K562 (cell line): Measurements from ENCODE around the gene ARID5B. TPM values are rescaled to one million over a fixed set of nuclear protein-coding genes. Genes with fewer than 3 reads are reported as not detected.

Experiments used
- ASH1L ChIP-seq: fragments of 450-650 bp; IDR thresholded peaks from 2 replicates; pipeline ENCODE4 v1.6.1; 2018; ENCODE audit warnings: borderline replicate concordance, mild to moderate bottlenecking, low read depth; ENCODE audit not compliant: partially characterized antibody
- CXXC5 ChIP-seq: fragments of 250-450 bp; sonication (Bioruptor Pico); IDR thresholded peaks from 2 replicates; pipeline ENCODE4 v1.8.0; 2022; ENCODE audit warnings: inconsistent platforms, mild to moderate bottlenecking, moderate library complexity
- DPF2 ChIP-seq: fragments of 450-650 bp; IDR thresholded peaks from 2 replicates; pipeline ENCODE4 v1.6.1; 2016
- FOS ChIP-seq: IDR thresholded peaks from 3 replicates; pipeline ENCODE4 v1.6.1; 2011; ENCODE audit not compliant: insufficient read length; ENCODE audit errors: extremely low read depth
- GATA2 ChIP-seq: sonication (generic); formaldehyde crosslinking; IDR thresholded peaks from 2 replicates; pipeline ENCODE4 v1.4.0; 2020; ENCODE audit warnings: mild to moderate bottlenecking, missing genetic modification reagents
- HDAC1 ChIP-seq, 2 experiments: fragments of 450-650 bp; IDR thresholded peaks; 2 replicates each; pipeline ENCODE4 v1.6.1; 2016 to 2017; ENCODE audit warnings: inconsistent platforms in 1 of 2, mild to moderate bottlenecking in 1 of 2, moderate library complexity in 1 of 2
- HDAC2 ChIP-seq: fragments of 450-650 bp; IDR thresholded peaks from 2 replicates; pipeline ENCODE4 v1.6.1; 2016; ENCODE audit warnings: mild to moderate bottlenecking
- LCOR ChIP-seq: sonication (generic); formaldehyde crosslinking; IDR thresholded peaks from 2 replicates; pipeline ENCODE4 v1.8.0; 2022; ENCODE audit warnings: mild to moderate bottlenecking, missing genetic modification reagents
- MCM7 ChIP-seq, 2 experiments: fragments of 450-650 bp; IDR thresholded peaks; 2 replicates each; pipeline ENCODE4 v1.6.1; 2016 to 2018
- NCOA4 ChIP-seq: fragments of 450-650 bp; IDR thresholded peaks from 2 replicates; pipeline ENCODE4 v1.6.1; 2018; ENCODE audit warnings: mild to moderate bottlenecking; ENCODE audit not compliant: partially characterized antibody
- NFRKB ChIP-seq: fragments of 450-650 bp; IDR thresholded peaks from 2 replicates; pipeline ENCODE4 v1.6.1; 2016; ENCODE audit warnings: low read depth
- NR1H2 ChIP-seq: sonication (generic); formaldehyde crosslinking; IDR thresholded peaks from 2 replicates; pipeline ENCODE4 v1.4.0; 2020; ENCODE audit warnings: mild to moderate bottlenecking, missing genetic modification reagents
- SIRT6 ChIP-seq: IDR thresholded peaks from one replicate; pipeline ENCODE4 v1.6.1; 2012; ENCODE audit warnings: low read depth, mild to moderate bottlenecking, control low read depth, inconsistent platforms, low read length, moderate library complexity
- SMARCE1 ChIP-seq: fragments of 450-650 bp; IDR thresholded peaks from 2 replicates; pipeline ENCODE4 v1.7.1; 2016; ENCODE audit warnings: mild to moderate bottlenecking
- TAL1 ChIP-seq: fragments of 450-650 bp; IDR thresholded peaks from 2 replicates; pipeline ENCODE4 v1.6.1; 2016; ENCODE audit warnings: mild to moderate bottlenecking
- TEAD4 ChIP-seq, 2 experiments: sonication (generic) in 1 of 2; formaldehyde crosslinking in 1 of 2; IDR thresholded peaks; 2 replicates each; pipeline versions ENCODE4 v1.6.1 to v1.8.0; 2012 to 2022; ENCODE audit warnings: borderline replicate concordance in 1 of 2, inconsistent platforms in 1 of 2, low read length in 1 of 2, mild to moderate bottlenecking in 1 of 2, missing genetic modification reagents in 1 of 2
- THRAP3 ChIP-seq: fragments of 450-650 bp; IDR thresholded peaks from 2 replicates; pipeline ENCODE4 v1.6.1; 2016; ENCODE audit warnings: mild to moderate bottlenecking, inconsistent platforms, borderline replicate concordance
- ZNF263 ChIP-seq: sonication (generic); formaldehyde crosslinking; IDR thresholded peaks from 2 replicates; pipeline ENCODE4 v1.8.0; 2022; ENCODE audit warnings: mild to moderate bottlenecking, missing genetic modification reagents, borderline replicate concordance
- ZZZ3 ChIP-seq: fragments of 450-650 bp; IDR thresholded peaks from 2 replicates; pipeline ENCODE4 v1.6.1; 2016; ENCODE audit warnings: antibody characterized with exemption, mild to moderate bottlenecking, moderate library complexity
- polyA plus RNA-seq, 8 experiments: library from polyadenylated mRNA; depleted of rRNA in 4 of 8; stranded (reverse) in 5 of 8; unstranded in 3 of 8; fragments of >200 nt; fragmentation: Nextera tagmentation in 2 of 8; fragmentation: Illumina TruSeq in 1 of 8; extraction: Ambion mirVana in 2 of 8; extraction: Trizol in 1 of 8; gene quantifications; 2 replicates each; pipeline versions ENCODE4 v1.2.1 to v1.2.3, GENCODE V29; 2011 to 2014; ENCODE audit warnings: inconsistent platforms in 1 of 8, missing spikeins in 1 of 8
- total RNA-seq, 7 experiments: library from RNA; depleted of rRNA in 6 of 7; stranded (reverse); fragments of >200 nt in 6 of 7; fragmentation: Illumina TruSeq in 2 of 7; extraction: Trizol in 2 of 7; gene quantifications; 2 replicates each; pipeline versions ENCODE4 v1.2.1 to v1.2.3, GENCODE V29; 2011 to 2021; ENCODE audit warnings: low replicate concordance in 1 of 7
- TF ChIP-seq, protein P1 (sequence below): sonication (generic); formaldehyde crosslinking; IDR thresholded peaks from 2 replicates; pipeline ENCODE4 v1.4.0; 2020; ENCODE audit warnings: mild to moderate bottlenecking, missing genetic modification reagents
- TF ChIP-seq, protein P2 (sequence below): fragments of 450-650 bp; formaldehyde crosslinking; IDR thresholded peaks from 2 replicates; pipeline ENCODE4 v1.4.0; 2020; ENCODE audit warnings: mild to moderate bottlenecking
- TF ChIP-seq, protein P3 (sequence below): sonication (generic); IDR thresholded peaks from 2 replicates; pipeline ENCODE4 v1.6.1; 2016
- TF ChIP-seq, protein P4 (sequence below): sonication (generic); formaldehyde crosslinking; IDR thresholded peaks from 2 replicates; pipeline ENCODE4 v1.8.0; 2022; ENCODE audit warnings: mild to moderate bottlenecking, missing genetic modification reagents

ARID5B gene
- total and polyA plus RNA-seq, 9 of the 15 experiments (the other 6 are each of a cell fraction or from before 2014, with no cell fraction given) = 0.48 to 1.6 (median 0.80) TPM

DNA sequence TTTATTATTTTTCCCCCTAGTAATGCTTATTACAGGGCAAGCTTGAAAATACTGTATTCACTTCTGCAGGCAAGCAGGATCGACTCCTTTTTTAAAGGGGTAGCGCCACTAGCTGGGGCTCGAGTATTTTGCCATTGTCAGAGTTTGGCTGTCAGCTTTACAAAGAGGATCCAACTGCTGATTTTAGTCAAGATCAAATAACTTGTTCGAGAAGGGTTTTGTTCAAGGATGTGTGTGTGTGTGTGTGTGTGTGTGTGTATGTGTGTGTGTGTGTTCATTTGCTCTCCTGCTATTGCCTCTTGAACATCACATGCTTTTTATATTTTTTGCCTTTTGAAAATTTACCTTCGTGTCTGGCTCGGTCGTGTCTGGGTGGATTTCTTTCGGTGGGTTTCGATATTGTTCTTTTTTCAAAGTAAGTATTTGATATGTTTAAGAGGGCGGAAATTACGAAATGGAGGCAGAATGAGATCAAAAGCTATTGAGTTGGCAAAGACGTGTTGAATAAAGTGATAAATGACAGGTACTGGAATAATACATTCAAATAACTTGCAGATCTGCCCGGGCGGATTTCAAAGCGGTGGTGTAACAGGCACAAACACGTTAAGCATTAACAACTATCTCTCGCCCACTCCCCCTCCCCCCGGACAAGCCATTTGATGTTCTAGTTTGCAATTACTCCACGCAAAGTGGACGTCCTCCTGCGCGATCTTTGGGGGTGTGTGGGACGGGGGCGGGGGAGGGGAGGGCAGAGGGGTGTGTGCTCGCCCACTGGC lies 1.1 kb downstream of the ARID5B start (continued):
- TF ChIP-seq, protein P1, sequence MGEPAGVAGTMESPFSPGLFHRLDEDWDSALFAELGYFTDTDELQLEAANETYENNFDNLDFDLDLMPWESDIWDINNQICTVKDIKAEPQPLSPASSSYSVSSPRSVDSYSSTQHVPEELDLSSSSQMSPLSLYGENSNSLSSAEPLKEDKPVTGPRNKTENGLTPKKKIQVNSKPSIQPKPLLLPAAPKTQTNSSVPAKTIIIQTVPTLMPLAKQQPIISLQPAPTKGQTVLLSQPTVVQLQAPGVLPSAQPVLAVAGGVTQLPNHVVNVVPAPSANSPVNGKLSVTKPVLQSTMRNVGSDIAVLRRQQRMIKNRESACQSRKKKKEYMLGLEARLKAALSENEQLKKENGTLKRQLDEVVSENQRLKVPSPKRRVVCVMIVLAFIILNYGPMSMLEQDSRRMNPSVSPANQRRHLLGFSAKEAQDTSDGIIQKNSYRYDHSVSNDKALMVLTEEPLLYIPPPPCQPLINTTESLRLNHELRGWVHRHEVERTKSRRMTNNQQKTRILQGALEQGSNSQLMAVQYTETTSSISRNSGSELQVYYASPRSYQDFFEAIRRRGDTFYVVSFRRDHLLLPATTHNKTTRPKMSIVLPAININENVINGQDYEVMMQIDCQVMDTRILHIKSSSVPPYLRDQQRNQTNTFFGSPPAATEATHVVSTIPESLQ (CRISPR knock-in tag) = 0 out of 2 replicates have a peak, but pooled peaks have one; percentile 55
- peak in 1 of 2 experiments; percentile 84; a peak in 1 of 4 replicates for TF ChIP-seq MCM7 (IDR thresholded peaks at IDR 0.05)
- TF ChIP-seq ZZZ3 = no peak
- TF ChIP-seq CXXC5 = 0 out of 2 replicates have a peak, but pooled peaks have one; percentile 4
- TF ChIP-seq HDAC2 = 0 out of 2 replicates have a peak, but pooled peaks have one; percentile 29
- peak in 1 of 2 experiments; percentile 74; a peak in 1 of 4 replicates for TF ChIP-seq HDAC1 (IDR thresholded peaks at IDR 0.05)
- TF ChIP-seq, protein P2, sequence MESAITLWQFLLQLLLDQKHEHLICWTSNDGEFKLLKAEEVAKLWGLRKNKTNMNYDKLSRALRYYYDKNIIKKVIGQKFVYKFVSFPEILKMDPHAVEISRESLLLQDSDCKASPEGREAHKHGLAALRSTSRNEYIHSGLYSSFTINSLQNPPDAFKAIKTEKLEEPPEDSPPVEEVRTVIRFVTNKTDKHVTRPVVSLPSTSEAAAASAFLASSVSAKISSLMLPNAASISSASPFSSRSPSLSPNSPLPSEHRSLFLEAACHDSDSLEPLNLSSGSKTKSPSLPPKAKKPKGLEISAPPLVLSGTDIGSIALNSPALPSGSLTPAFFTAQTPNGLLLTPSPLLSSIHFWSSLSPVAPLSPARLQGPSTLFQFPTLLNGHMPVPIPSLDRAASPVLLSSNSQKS (CRISPR knock-in tag) = no peak
- TF ChIP-seq NFRKB = 0 out of 2 replicates have a peak, but pooled peaks have one; percentile 27
- TF ChIP-seq DPF2 = peak; percentile 78
- no peak for TF ChIP-seq ZNF263
- no peak for TF ChIP-seq FOS
- peak; percentile 81; the same call in 1 of the 2 replicates for TF ChIP-seq SMARCE1
- TF ChIP-seq GATA2 (CRISPR knock-in tag) = no peak
- no peak for TF ChIP-seq LCOR (CRISPR knock-in tag)
- TF ChIP-seq NCOA4 = peak; percentile 71
- no peak for TF ChIP-seq SIRT6
- TF ChIP-seq, protein P3, sequence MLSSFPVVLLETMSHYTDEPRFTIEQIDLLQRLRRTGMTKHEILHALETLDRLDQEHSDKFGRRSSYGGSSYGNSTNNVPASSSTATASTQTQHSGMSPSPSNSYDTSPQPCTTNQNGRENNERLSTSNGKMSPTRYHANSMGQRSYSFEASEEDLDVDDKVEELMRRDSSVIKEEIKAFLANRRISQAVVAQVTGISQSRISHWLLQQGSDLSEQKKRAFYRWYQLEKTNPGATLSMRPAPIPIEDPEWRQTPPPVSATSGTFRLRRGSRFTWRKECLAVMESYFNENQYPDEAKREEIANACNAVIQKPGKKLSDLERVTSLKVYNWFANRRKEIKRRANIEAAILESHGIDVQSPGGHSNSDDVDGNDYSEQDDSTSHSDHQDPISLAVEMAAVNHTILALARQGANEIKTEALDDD = peak; percentile 19; the same call in 1 of the 2 replicates
- TF ChIP-seq THRAP3 = peak; percentile 59; the same call in 1 of the 2 replicates
- peak; percentile 33; the same call in 1 of the 2 replicates for TF ChIP-seq TAL1
- peak; percentile 52 for TF ChIP-seq ASH1L
- TF ChIP-seq TEAD4 (IDR thresholded peaks at IDR 0.05; ENCODE audit: low read length) = peak; percentile 12; the same call in 1 of the 2 replicates
- TF ChIP-seq TEAD4 (CRISPR knock-in tag; IDR thresholded peaks at IDR 0.05; ENCODE audit: borderline replicate concordance) = no peak
- TF ChIP-seq, protein P4, sequence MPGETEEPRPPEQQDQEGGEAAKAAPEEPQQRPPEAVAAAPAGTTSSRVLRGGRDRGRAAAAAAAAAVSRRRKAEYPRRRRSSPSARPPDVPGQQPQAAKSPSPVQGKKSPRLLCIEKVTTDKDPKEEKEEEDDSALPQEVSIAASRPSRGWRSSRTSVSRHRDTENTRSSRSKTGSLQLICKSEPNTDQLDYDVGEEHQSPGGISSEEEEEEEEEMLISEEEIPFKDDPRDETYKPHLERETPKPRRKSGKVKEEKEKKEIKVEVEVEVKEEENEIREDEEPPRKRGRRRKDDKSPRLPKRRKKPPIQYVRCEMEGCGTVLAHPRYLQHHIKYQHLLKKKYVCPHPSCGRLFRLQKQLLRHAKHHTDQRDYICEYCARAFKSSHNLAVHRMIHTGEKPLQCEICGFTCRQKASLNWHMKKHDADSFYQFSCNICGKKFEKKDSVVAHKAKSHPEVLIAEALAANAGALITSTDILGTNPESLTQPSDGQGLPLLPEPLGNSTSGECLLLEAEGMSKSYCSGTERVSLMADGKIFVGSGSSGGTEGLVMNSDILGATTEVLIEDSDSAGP = peak; percentile 95
- TF ChIP-seq NR1H2 (CRISPR knock-in tag) = 0 out of 2 replicates have a peak, but pooled peaks have one; percentile 24
